ENCODE results near the gene CACNA1A.

CACNA1A gene

DNA sequence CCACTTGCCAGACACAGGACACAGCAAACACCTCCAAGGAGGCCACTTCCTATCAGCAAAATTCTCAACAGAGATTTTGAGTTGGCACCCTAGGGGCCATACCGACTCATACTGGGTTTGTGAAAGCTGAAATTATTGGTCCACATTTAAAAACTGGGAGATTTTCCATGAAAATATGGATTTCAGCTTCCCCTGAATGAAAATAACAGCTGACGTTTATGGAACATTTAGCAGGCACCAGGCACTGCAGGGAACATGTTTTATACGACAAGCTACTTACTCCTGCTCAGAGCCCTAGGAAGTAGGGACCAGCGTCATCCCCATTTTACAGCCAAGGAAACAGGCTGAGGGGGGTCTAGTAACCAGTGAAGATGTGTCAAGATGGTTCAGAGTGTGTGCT, 186.8 kb downstream of the CACNA1A start:
- Histone ChIP-seq H3K4me1 (ENCODE audit: control insufficient read depth, insufficient read depth, low read length) (no peaks in the 10 kb centered on the region), H3K9me3 (ENCODE audit: control insufficient read depth, insufficient read depth, low read depth, low read length) (no peaks in the 10 kb centered on the region), H3K27ac (ENCODE audit: extremely low read depth, low read depth, low read length) (no peak overlapping the region), H3K4me3 (ENCODE audit: low read depth, low read length) (no peak overlapping the region), H3K36me3 (ENCODE audit: control insufficient read depth in 2 of 2, insufficient read depth in 1 of 2, low read length in 2 of 2) (no peaks in the 10 kb centered on the region)
- TF ChIP-seq ZNF302 (tag by site-specific recombination; IDR thresholded peaks at IDR 0.05; ENCODE audit: low read depth), result no peak
- TF ChIP-seq, protein P1, sequence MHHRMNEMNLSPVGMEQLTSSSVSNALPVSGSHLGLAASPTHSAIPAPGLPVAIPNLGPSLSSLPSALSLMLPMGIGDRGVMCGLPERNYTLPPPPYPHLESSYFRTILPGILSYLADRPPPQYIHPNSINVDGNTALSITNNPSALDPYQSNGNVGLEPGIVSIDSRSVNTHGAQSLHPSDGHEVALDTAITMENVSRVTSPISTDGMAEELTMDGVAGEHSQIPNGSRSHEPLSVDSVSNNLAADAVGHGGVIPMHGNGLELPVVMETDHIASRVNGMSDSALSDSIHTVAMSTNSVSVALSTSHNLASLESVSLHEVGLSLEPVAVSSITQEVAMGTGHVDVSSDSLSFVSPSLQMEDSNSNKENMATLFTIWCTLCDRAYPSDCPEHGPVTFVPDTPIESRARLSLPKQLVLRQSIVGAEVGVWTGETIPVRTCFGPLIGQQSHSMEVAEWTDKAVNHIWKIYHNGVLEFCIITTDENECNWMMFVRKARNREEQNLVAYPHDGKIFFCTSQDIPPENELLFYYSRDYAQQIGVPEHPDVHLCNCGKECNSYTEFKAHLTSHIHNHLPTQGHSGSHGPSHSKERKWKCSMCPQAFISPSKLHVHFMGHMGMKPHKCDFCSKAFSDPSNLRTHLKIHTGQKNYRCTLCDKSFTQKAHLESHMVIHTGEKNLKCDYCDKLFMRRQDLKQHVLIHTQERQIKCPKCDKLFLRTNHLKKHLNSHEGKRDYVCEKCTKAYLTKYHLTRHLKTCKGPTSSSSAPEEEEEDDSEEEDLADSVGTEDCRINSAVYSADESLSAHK (tag by site-specific recombination; IDR thresholded peaks at IDR 0.05), result no peak
- TF ChIP-seq ZNF266 (tag by site-specific recombination; IDR thresholded peaks at IDR 0.05; ENCODE audit: low read depth), result no peak
- no peak for TF ChIP-seq ZNF704 (tag by site-specific recombination; IDR thresholded peaks at IDR 0.05)
- TF ChIP-seq ZNF580 (tag by site-specific recombination; IDR thresholded peaks at IDR 0.05), result no peak
- no peak for TF ChIP-seq ZNF416 (tag by site-specific recombination; IDR thresholded peaks at IDR 0.05)
- no peak for TF ChIP-seq ZNF112 (tag by site-specific recombination; IDR thresholded peaks at IDR 0.05)
- no peak for TF ChIP-seq ZNF629 (tag by site-specific recombination; IDR thresholded peaks at IDR 0.05)
- TF ChIP-seq ZNF76 (tag by site-specific recombination; IDR thresholded peaks at IDR 0.05; ENCODE audit: borderline replicate concordance, low read depth), result no peak
- no peak for TF ChIP-seq ZNF175 (tag by site-specific recombination; IDR thresholded peaks at IDR 0.05)
- TF ChIP-seq ZNF174 (tag by site-specific recombination; IDR thresholded peaks at IDR 0.05), result no peak
- TF ChIP-seq ZNF311 (tag by site-specific recombination; IDR thresholded peaks at IDR 0.05; ENCODE audit: borderline replicate concordance), result no peak
- TF ChIP-seq ZNF510 (tag by site-specific recombination; IDR thresholded peaks at IDR 0.05; ENCODE audit: insufficient replicate concordance), result no peak
- CTCF ChIA-PET, result interaction anchor here (0.7 kb wide), 1 partner anchor 42 kb away, joined by 5 read pairs; no protein-coding TSS in a partner anchor
- POLR2A ChIA-PET, result no interaction called here

DNA sequence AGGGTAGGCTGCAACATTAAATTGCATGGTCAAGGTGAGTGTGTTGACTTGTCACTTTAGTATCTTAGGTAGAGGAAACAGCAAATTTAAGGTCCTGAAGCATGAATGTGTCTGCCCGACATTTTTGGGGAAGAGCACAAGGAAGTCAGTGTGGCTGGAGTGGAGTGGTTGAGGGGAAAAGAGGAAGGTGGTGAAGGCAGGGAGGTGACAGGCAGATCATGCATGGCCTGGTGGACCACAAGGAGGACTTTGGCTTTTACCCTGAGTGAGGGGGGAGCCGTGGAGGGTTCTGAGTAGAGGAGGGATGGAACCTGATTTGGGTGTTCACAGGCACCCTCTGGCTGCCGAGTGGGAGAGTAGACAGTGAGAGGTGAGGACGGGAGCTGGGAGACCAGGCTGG, 188.1 kb downstream of the CACNA1A start:
- H3K9me3 ChIP-seq (ENCODE audit: control insufficient read depth, insufficient read depth, low read depth, low read length), result no peaks in the 10 kb centered on the region
- no peaks in the 10 kb centered on the region for H3K36me3 ChIP-seq (ENCODE audit: control insufficient read depth in 2 of 2, insufficient read depth in 1 of 2, low read length in 2 of 2)
- ChIA-PET POLR2A (no interaction called here), CTCF (interaction anchor here (1.0 kb wide), 1 partner anchor 40 kb away, joined by 4 read pairs; no protein-coding TSS in a partner anchor)
- no peak overlapping the region for H3K4me3 ChIP-seq (ENCODE audit: low read depth, low read length)
- no peak overlapping the region for H3K27ac ChIP-seq (ENCODE audit: extremely low read depth, low read depth, low read length)
- H3K4me1 ChIP-seq (ENCODE audit: control insufficient read depth, insufficient read depth, low read length), result no peaks in the 10 kb centered on the region
- TF ChIP-seq ZNF324 (tag by site-specific recombination; IDR thresholded peaks at IDR 0.05) (no peak), ZNF48 (tag by site-specific recombination; IDR thresholded peaks at IDR 0.05) (no peak), GFI1B (tag by site-specific recombination; IDR thresholded peaks at IDR 0.05) (no peak), OVOL3 (tag by site-specific recombination; IDR thresholded peaks at IDR 0.05) (no peak), ZSCAN4 (tag by site-specific recombination; IDR thresholded peaks at IDR 0.05) (no peak), ZNF704 (tag by site-specific recombination; IDR thresholded peaks at IDR 0.05) (no peak), ZNF473 (tag by site-specific recombination; IDR thresholded peaks at IDR 0.05) (no peak), ZBTB10 (tag by site-specific recombination; IDR thresholded peaks at IDR 0.05) (no peak), ZNF214 (tag by site-specific recombination; IDR thresholded peaks at IDR 0.05; ENCODE audit: borderline replicate concordance) (no peak), IKZF3 (tag by site-specific recombination; IDR thresholded peaks at IDR 0.05) (no peak), ZNF558 (tag by site-specific recombination; IDR thresholded peaks at IDR 0.05) (no peak), ZNF138 (tag by site-specific recombination; IDR thresholded peaks at IDR 0.05; ENCODE audit: borderline replicate concordance) (no peak), ZNF155 (tag by site-specific recombination; IDR thresholded peaks at IDR 0.05) (no peak)
- TF ChIP-seq, protein P2, sequence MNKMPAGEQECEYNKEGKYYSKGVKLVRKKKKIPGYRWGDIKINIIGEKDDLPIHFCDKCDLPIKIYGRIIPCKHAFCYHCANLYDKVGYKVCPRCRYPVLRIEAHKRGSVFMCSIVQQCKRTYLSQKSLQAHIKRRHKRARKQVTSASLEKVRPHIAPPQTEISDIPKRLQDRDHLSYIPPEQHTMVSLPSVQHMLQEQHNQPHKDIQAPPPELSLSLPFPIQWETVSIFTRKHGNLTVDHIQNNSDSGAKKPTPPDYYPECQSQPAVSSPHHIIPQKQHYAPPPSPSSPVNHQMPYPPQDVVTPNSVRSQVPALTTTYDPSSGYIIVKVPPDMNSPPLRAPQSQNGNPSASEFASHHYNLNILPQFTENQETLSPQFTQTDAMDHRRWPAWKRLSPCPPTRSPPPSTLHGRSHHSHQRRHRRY (tag by site-specific recombination; IDR thresholded peaks at IDR 0.05), result no peak

Data from HEK293 (cell line).